Renal cortical epithelial cell (primary cell): ENCODE results near the gene RALGAPA2. TPM values are rescaled to one million over a fixed set of nuclear protein-coding genes. Genes with fewer than 3 reads are reported as not detected.

Experiments used
- DNase-seq: peaks from one replicate; pipeline ENCODE4 v3.0.0-alpha.2; 2011; ENCODE audit warnings: low read depth
- total RNA-seq: library from RNA; depleted of rRNA; stranded (reverse); fragments of >200 nt; gene quantifications from 2 replicates; pipeline ENCODE4 v1.2.3, GENCODE V29; 2014

RALGAPA2 gene
- total RNA-seq, 1 donor from 2014 or later = 47.5 TPM

- DNase-seq = no peak
Measured at GRCh38 chr20:20436689-20437088, 275.8 kb downstream of the RALGAPA2 start.

GRCh38 chr20:20435453-20435852, 277.0 kb downstream of the RALGAPA2 start:
- no peak for DNase-seq

GRCh38 chr20:20432618-20433286, 279.7 kb downstream of the RALGAPA2 start:
- no peak for DNase-seq

- DNase-seq = no peak
Measured at GRCh38 chr20:20430066-20430465, 282.4 kb downstream of the RALGAPA2 start.

- DNase-seq = no peak
Measured at GRCh38 chr20:20428067-20428466, 284.4 kb downstream of the RALGAPA2 start.

GRCh38 chr20:20427227-20427864, 285.1 kb downstream of the RALGAPA2 start:
- DNase-seq = no peak

GRCh38 chr20:20426655-20426907, 285.9 kb downstream of the RALGAPA2 start:
- DNase-seq = no peak

- no peak for DNase-seq
Measured at GRCh38 chr20:20425823-20426654, 286.4 kb downstream of the RALGAPA2 start.

GRCh38 chr20:20423117-20423516, 289.3 kb downstream of the RALGAPA2 start:
- DNase-seq = no peak

GRCh38 chr20:20417876-20418676, 294.4 kb downstream of the RALGAPA2 start:
- DNase-seq = no peak

GRCh38 chr20:20415321-20415720, 297.1 kb downstream of the RALGAPA2 start:
- DNase-seq = no peak

- DNase-seq = no peak
Measured at GRCh38 chr20:20414640-20415220, 297.7 kb downstream of the RALGAPA2 start.

- no peak for DNase-seq
Measured at GRCh38 chr20:20413810-20414281, 298.6 kb downstream of the RALGAPA2 start.

GRCh38 chr20:20412750-20413149, 299.7 kb downstream of the RALGAPA2 start:
- DNase-seq = no peak

GRCh38 chr20:20411836-20412235, 300.6 kb downstream of the RALGAPA2 start:
- DNase-seq = no peak

GRCh38 chr20:20411402-20411801, 301.0 kb downstream of the RALGAPA2 start:
- DNase-seq = no peak

GRCh38 chr20:20410678-20411077, 301.8 kb downstream of the RALGAPA2 start:
- DNase-seq = no peak

GRCh38 chr20:20409331-20409730, 303.1 kb downstream of the RALGAPA2 start:
- no peak for DNase-seq

GRCh38 chr20:20407891-20408805, 304.3 kb downstream of the RALGAPA2 start:
- DNase-seq = peak; percentile 4

GRCh38 chr20:20406306-20406705, 306.1 kb downstream of the RALGAPA2 start:
- DNase-seq = no peak

GRCh38 chr20:20405623-20406022, 306.8 kb downstream of the RALGAPA2 start:
- no peak for DNase-seq
